Neural progenitor cell (in vitro differentiated cells): ENCODE results near the gene MED26. TPM values are rescaled to one million over a fixed set of nuclear protein-coding genes. Genes with fewer than 3 reads are reported as not detected.
A peak's percentile ranks its signal among the peaks of the same experiment; 100 is the strongest.

Experiments used
- DNase-seq: peaks from one replicate; pipeline ENCODE4 v3.0.0-alpha.2; 2016; ENCODE audit warnings: low spot score
- H2AFZ ChIP-seq: fragments of 200-600 bp; sonication (generic); replicated peaks from 2 replicates; pipeline ENCODE4 v1.6.1; 2016; ENCODE audit warnings: antibody characterized with exemption
- H3F3A ChIP-seq: fragments of 200-600 bp; sonication (generic); 2 replicates; pipeline ENCODE4 v1.6.1; 2016; ENCODE audit warnings: antibody characterized with exemption, low read depth
- H3K27ac ChIP-seq: fragments of 200-600 bp; sonication (generic); 2 replicates; pipeline ENCODE4 v1.5.1; 2016; ENCODE audit warnings: mild to moderate bottlenecking
- H3K27me3 ChIP-seq: fragments of 200-600 bp; sonication (generic); 2 replicates; pipeline ENCODE4 v1.6.1; 2016; ENCODE audit warnings: mild to moderate bottlenecking, moderate library complexity
- H3K36me3 ChIP-seq: fragments of 200-600 bp; sonication (generic); 2 replicates; pipeline ENCODE4 v1.5.1; 2016
- H3K4me1 ChIP-seq: fragments of 200-600 bp; sonication (generic); 2 replicates; pipeline ENCODE4 v1.6.1; 2016; ENCODE audit warnings: mixed run types
- H3K4me2 ChIP-seq: fragments of 200-600 bp; sonication (generic); 2 replicates; pipeline ENCODE4 v1.6.1; 2016
- H3K4me3 ChIP-seq: fragments of 200-600 bp; sonication (generic); 2 replicates; pipeline ENCODE4 v1.5.1; 2016
- H3K79me2 ChIP-seq: fragments of 200-600 bp; sonication (generic); 2 replicates; pipeline ENCODE4 v1.6.1; 2016; ENCODE audit warnings: low read depth
- H3K9ac ChIP-seq: fragments of 200-600 bp; sonication (generic); 2 replicates; pipeline ENCODE4 v1.6.1; 2016
- H3K9me3 ChIP-seq: fragments of 200-600 bp; sonication (generic); 2 replicates; pipeline ENCODE4 v1.5.1; 2016; ENCODE audit warnings: low read depth
- H4K20me1 ChIP-seq: fragments of 200-600 bp; sonication (generic); 2 replicates; pipeline ENCODE4 v1.6.1; 2016; ENCODE audit warnings: low read depth
- H3K27ac Mint-ChIP-seq: 3 replicates; pipeline ENCODE4 v1.8.0; 2021; ENCODE audit warnings: mixed read lengths
- H3K27me3 Mint-ChIP-seq: 2 replicates; pipeline ENCODE4 v1.8.0; 2022; ENCODE audit warnings: low read depth, mild to moderate bottlenecking, inconsistent platforms, moderate library complexity, mixed read lengths; ENCODE audit not compliant: insufficient read depth
- H3K36me3 Mint-ChIP-seq: 3 replicates; pipeline ENCODE4 v1.8.0; 2021; ENCODE audit warnings: mixed read lengths
- H3K4me1 Mint-ChIP-seq: 3 replicates; pipeline ENCODE4 v1.8.0; 2021; ENCODE audit warnings: mixed read lengths
- H3K4me3 Mint-ChIP-seq: 3 replicates; pipeline ENCODE4 v1.8.0; 2021; ENCODE audit warnings: mild to moderate bottlenecking, moderate library complexity, mixed read lengths
- H3K9me3 Mint-ChIP-seq: 3 replicates; pipeline ENCODE4 v1.8.0; 2020; ENCODE audit warnings: mixed read lengths
- CTCF ChIP-seq: fragments of 200-600 bp; sonication (generic); IDR thresholded peaks from 2 replicates; pipeline ENCODE4 v1.5.1; 2017; ENCODE audit warnings: antibody characterized with exemption, mild to moderate bottlenecking
- EZH2 ChIP-seq: fragments of 200-600 bp; sonication (generic); IDR thresholded peaks from 2 replicates; pipeline ENCODE4 v1.6.1; 2017; ENCODE audit warnings: antibody characterized with exemption, mild to moderate bottlenecking, moderate library complexity
- EZH2phosphoT487 ChIP-seq: fragments of 200-600 bp; sonication (generic); IDR thresholded peaks from 2 replicates; pipeline ENCODE4 v1.6.1; 2017; ENCODE audit warnings: antibody characterized with exemption
- total RNA-seq: library from RNA; depleted of rRNA; stranded (reverse); fragments of >200 nt; gene quantifications from 2 replicates; pipeline ENCODE4 v1.2.3, GENCODE V29; 2015; ENCODE audit warnings: low replicate concordance

The MED26 gene
- total RNA-seq, 1 donor from 2014 or later: 7.4 TPM

GRCh38 chr19:16614941-16615340 lies 13.1 kb downstream of the MED26 start:
- Mint-ChIP-seq H3K4me3 (no peak overlapping the region), H3K27me3 (no peaks in the 10 kb centered on the region), H3K9me3 (no peaks in the 10 kb centered on the region), H3K36me3 (no peaks in the 10 kb centered on the region), H3K4me1 (peaks cover 8% of the 10 kb centered on the region), H3K27ac (no peak overlapping the region)
- Histone ChIP-seq H2AFZ (no peak overlapping the region), H3K27ac (no peak overlapping the region), H3K9ac (no peak overlapping the region), H3F3A (no peaks in the 10 kb centered on the region), H3K9me3 (no peaks in the 10 kb centered on the region), H4K20me1 (peaks cover 97% of the 10 kb centered on the region), H3K27me3 (no peaks in the 10 kb centered on the region), H3K4me2 (no peak overlapping the region), H3K36me3 (no peaks in the 10 kb centered on the region), H3K4me3 (no peak overlapping the region), H3K79me2 (peaks cover 98% of the 10 kb centered on the region), H3K4me1 (no peaks in the 10 kb centered on the region)
- no peak for DNase-seq
- TF ChIP-seq EZH2phosphoT487 (no peak), CTCF (no peak)

GRCh38 chr19:16613841-16614240 lies 14.2 kb downstream of the MED26 start:
- H3K36me3 Mint-ChIP-seq: no peaks in the 10 kb centered on the region
- H3F3A ChIP-seq: no peaks in the 10 kb centered on the region
- H2AFZ ChIP-seq: no peak overlapping the region
- no peak overlapping the region for H3K4me3 ChIP-seq
- H3K27me3 ChIP-seq: no peaks in the 10 kb centered on the region
- no peaks in the 10 kb centered on the region for H3K9me3 Mint-ChIP-seq
- H3K9me3 ChIP-seq: no peaks in the 10 kb centered on the region
- no peak overlapping the region for H3K4me3 Mint-ChIP-seq
- H3K9ac ChIP-seq: peak overlapping the region; percentile 22
- H3K4me1 ChIP-seq: no peaks in the 10 kb centered on the region
- peaks cover 93% of the 10 kb centered on the region for H4K20me1 ChIP-seq
- H3K79me2 ChIP-seq: peaks cover 98% of the 10 kb centered on the region
- no peak for DNase-seq
- H3K27ac Mint-ChIP-seq: no peak overlapping the region
- no peaks in the 10 kb centered on the region for H3K27me3 Mint-ChIP-seq
- peaks cover 6% of the 10 kb centered on the region for H3K4me1 Mint-ChIP-seq
- no peak overlapping the region for H3K4me2 ChIP-seq
- no peak overlapping the region for H3K27ac ChIP-seq
- H3K36me3 ChIP-seq: no peaks in the 10 kb centered on the region
- no peak for TF ChIP-seq CTCF
- TF ChIP-seq EZH2phosphoT487: no peak
- TF ChIP-seq EZH2: no peak

- Histone ChIP-seq H3K4me2 (no peak overlapping the region), H3K79me2 (peaks cover 96% of the 10 kb centered on the region), H3K9ac (no peak overlapping the region), H3K4me1 (no peaks in the 10 kb centered on the region), H2AFZ (no peak overlapping the region), H4K20me1 (peaks cover 82% of the 10 kb centered on the region), H3K27me3 (no peaks in the 10 kb centered on the region), H3K36me3 (no peaks in the 10 kb centered on the region), H3K9me3 (no peaks in the 10 kb centered on the region), H3F3A (no peaks in the 10 kb centered on the region), H3K4me3 (no peak overlapping the region), H3K27ac (no peak overlapping the region)
- no peak overlapping the region for H3K27ac Mint-ChIP-seq
- DNase-seq: no peak
- TF ChIP-seq EZH2phosphoT487: no peak
- TF ChIP-seq EZH2: no peak
- TF ChIP-seq CTCF: no peak
- no peaks in the 10 kb centered on the region for H3K36me3 Mint-ChIP-seq
- H3K4me1 Mint-ChIP-seq: peaks cover 6% of the 10 kb centered on the region
- no peaks in the 10 kb centered on the region for H3K27me3 Mint-ChIP-seq
- H3K4me3 Mint-ChIP-seq: no peak overlapping the region
- no peaks in the 10 kb centered on the region for H3K9me3 Mint-ChIP-seq
Observed at GRCh38 chr19:16612636-16613035, 15.4 kb downstream of the MED26 start.

GRCh38 chr19:16611121-16611520 lies 16.9 kb downstream of the MED26 start:
- DNase-seq: no peak
- no peaks in the 10 kb centered on the region for H3K9me3 Mint-ChIP-seq
- Histone ChIP-seq H3K27ac (no peak overlapping the region), H2AFZ (no peak overlapping the region), H3K4me1 (no peaks in the 10 kb centered on the region), H3K9ac (no peak overlapping the region), H3F3A (no peaks in the 10 kb centered on the region), H3K9me3 (no peaks in the 10 kb centered on the region), H3K4me2 (no peak overlapping the region), H3K79me2 (peaks cover 95% of the 10 kb centered on the region), H3K4me3 (no peak overlapping the region), H3K36me3 (no peaks in the 10 kb centered on the region), H3K27me3 (no peaks in the 10 kb centered on the region), H4K20me1 (peaks cover 80% of the 10 kb centered on the region)
- no peak overlapping the region for H3K4me3 Mint-ChIP-seq
- no peaks in the 10 kb centered on the region for H3K27me3 Mint-ChIP-seq
- H3K27ac Mint-ChIP-seq: no peak overlapping the region
- TF ChIP-seq CTCF: no peak
- H3K4me1 Mint-ChIP-seq: peaks cover under 1% of the 10 kb centered on the region
- no peaks in the 10 kb centered on the region for H3K36me3 Mint-ChIP-seq
